ENCODE data around the gene CD69. TPM values are rescaled to one million over a fixed set of nuclear protein-coding genes. Genes with fewer than 3 reads are reported as not detected.

Gene CD69
- 1 to 10 TPM; 3.9 to 6.0 (median 4.9) TPM for polyA plus RNA-seq (ENCODE audit: insufficient read depth in 1 of 5, insufficient read length in 5 of 5, low replicate concordance in 1 of 5)
- long read RNA-seq, donor 1: 0 reads
- long read RNA-seq, donor 2, partial matches to known transcripts: 0 of 2 reads
- long read RNA-seq, donor 2, other reads (novel, unspliced or antisense): 0 of 2 reads
- long read RNA-seq, donor 3, partial matches to known transcripts: 0 of 1 reads
- long read RNA-seq, donor 3, other reads (novel, unspliced or antisense): 0 of 1 reads
- long read RNA-seq, donor 4: 0 reads
- long read RNA-seq, donor 5, partial matches to known transcripts: 0 of 1 reads
- long read RNA-seq, donor 5, other reads (novel, unspliced or antisense): 0 of 1 reads
- long read RNA-seq, donor 6, partial matches to known transcripts: 0 of 1 reads
- long read RNA-seq, donor 6, other reads (novel, unspliced or antisense): 0 of 1 reads
- long read RNA-seq, donor 7, partial matches to known transcripts: 0 of 1 reads
- long read RNA-seq, donor 7, other reads (novel, unspliced or antisense): 0 of 1 reads
- long read RNA-seq, donor 8, partial matches to known transcripts: 0 of 1 reads
- long read RNA-seq, donor 8, other reads (novel, unspliced or antisense): 0 of 1 reads

DNA sequence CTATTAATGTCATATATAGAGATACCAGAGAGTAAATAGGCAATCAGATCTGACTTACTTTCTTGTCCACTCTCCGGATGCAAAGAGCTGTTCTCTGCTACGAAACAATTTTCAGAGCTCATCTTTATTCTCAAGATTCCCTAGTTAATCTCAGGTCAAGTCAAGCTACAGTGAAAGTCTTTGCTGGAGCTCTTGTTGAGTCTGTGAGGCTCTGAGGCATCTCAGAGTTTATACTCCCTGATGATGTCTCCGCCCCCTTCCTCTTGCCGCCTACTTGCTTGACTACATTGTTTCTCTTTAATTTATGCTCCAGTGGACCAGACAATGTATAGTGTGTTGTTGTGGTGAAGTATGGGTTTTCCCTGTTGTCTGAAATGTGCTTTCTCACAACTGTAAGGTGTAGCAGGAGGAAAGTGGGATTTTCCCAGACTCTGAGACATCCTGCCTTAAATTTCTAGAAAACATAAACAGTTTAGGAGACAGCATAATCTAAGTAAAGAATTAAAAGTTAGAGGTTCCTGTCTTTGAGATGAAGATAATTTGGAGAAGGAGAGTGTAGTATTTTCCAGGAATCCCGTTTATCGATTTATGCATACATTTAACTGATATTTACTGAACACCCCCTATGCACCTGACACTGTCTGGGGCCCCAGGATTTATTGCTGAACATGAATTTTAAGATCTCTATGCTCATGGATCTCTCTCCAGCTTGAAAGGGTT lies at the start of gene CD69:
CD69 (minus strand) TSS at position 203 of the 720 bp plus-strand sequence; CDS start at position 122, 81 bp downstream.
- no peak for DNase-seq

DNA sequence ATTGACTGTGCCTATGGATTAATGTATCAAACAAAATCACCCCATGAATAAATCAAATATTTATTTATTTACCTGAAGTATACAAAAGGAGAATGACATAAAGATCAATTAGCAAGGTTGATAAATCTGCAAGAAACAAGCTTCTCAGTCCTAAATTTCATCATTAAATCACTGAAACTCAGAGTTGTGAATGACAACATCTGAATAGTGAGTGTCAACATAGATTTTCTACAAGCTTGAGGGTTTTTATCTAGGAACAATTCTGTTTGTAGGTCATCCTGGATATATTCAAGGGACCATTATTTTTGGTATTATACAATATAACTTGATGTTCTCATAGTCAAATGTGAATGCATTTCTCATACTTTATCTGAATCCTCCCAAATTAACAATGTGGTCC lies 49.2 kb upstream of the CD69 start:
- no peak for DNase-seq

DNA sequence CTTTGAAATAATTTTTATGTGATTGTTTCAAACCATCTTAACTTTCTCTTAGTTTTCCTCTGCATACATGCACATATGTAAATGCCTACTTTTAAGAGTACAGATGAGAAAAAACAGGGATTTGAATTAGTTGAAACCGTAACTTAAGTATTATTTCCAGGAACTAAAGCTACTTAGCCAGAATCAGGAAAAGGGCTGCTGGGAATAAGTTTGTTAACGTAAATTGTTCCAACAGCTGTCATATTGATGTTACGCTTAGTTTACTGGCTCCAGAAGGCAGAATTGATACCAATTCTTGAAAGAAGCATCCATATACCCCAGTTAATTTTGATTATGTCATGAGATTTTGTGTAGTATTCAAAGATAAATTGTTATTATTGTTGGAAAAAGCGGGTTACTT lies 48.6 kb upstream of the CD69 start:
- no peak for DNase-seq

DNA sequence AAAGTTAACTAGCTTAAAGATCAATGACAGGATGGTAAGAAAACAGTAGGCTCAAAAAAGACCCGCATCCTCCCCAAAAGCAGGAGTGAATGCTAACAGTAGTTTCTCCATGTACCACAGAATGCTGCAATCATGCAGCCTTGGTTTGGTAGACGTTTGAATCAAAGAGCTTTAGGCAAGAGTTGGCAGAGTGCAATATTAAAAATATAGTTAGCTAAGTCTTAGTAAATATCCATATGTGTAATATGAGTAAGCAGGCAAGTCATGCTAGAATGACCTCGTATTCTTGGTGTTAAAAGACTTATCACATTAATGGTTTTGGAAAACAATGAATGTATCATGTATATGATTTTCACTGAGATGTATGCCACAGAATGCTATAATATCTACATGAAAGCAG lies 47.8 kb upstream of the CD69 start:
- no peak for DNase-seq

DNA sequence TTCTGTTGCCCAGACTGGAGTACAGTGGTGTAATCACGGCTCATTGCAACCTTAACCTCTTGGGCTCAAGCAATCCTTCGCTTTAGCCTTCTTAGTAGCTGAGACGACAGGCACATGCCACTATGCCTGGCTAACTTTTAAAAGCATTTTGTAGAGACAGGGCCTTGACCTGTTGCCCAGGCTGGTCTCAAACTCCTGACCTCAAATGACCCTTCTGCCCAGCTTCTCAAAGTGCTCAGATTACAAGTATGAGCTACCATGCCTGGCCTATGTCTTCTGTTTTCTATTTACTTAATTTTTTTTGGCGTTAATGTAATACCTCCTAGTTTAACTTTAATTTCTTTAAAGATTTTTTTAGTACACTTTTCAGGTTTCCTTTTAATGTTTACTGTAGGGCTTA lies 46.0 kb upstream of the CD69 start:
- no peak for DNase-seq

DNA sequence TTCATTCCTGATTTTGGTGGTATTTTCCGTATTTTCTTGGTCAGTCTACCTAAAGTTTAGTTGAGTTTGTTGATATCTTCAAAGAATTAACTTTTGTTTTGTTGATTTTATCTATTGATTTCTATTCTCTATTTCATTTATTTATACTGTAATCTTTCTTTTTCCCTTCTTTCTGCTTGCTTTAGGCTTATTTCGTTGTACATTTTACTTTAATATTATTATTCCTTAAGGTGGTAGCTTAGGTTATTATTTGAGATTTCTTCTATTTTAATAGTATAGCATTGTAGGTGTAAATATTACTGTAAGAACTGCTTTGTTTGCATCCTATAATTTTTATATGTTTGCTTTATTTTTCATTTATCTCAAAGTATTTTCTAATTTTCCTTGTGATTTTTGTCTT lies 45.2 kb upstream of the CD69 start:
- DNase-seq: no peak

DNA sequence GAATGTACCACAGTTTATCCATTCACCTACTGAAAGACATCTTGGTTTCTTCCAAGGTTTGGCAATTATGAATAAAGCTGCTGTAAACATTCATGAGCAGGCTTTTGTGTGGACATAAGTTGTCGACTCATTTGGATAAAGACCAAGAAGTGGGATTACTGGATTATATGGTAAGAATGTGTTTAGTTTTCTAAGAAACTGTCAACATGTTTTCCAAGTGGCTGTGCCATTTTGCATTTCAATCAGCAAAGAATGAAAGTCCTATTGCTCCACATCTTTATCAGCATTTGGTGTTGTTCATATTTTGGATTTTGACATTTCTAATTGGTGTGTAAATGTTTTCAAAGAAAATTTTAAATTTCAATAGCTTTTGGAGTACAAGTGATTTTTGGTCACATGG lies 39.3 kb upstream of the CD69 start:
- no peak for DNase-seq

DNA sequence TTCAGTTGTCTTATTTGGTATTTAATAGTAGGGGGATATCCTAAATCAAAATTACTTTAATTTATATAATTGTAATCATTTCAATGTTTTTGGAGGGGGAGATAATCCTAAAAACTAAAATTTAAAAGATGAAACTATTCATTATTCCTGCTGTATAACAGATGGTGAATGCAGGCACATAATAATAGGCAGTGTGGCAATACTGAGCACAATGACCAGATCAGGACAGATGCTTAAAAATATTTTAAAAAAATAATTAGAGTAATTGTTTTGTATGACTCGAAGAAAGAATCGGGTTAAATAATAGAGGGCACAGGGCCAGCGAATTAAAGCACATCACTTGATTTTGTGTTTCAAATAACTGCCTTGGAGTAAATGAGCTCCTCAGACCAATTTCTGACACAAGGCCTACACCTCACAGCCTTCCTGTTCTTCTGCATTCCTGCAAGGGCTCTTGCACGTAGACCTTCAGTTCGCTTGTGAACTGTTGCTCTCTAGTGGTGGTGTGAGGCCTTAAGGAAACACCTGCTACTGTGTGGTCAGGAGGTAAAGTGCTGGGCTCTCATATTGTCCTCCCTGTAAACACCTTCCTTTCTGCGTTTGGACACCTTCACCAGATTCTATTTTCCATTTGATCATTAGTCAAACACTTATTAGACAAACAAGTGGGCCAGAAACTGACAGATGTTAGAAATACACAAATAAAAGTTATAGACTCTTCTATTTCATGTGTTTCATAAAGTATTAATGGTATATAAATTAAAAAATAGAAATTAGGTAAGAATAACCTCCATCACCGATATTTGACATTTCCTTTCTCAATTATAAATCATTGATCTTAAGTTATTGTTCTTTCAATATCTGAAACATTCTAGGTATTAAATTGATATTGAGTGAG lies 37.3 kb upstream of the CD69 start:
- peak; percentile 52 to 56 for DNase-seq

DNA sequence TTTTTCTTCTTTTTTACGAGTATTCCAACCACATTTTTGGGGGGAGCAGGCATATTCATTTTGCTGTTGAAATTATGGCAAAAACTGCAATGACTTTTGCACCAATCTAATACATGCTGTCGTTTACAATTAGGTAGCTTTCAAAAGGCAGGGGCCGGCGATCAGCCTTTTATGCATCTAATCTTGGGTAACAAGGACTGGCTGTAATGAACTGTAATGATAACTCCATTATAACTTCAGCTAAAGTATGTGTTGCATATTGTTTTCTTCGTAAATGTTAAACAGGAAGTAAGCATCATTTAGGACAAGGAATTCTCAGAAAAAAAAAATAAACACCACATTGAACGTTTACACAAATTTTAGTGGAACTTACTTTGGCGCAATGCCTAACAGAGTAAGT lies 36.3 kb upstream of the CD69 start:
- DNase-seq: peak in 1 of 2 donors; percentile 17

DNA sequence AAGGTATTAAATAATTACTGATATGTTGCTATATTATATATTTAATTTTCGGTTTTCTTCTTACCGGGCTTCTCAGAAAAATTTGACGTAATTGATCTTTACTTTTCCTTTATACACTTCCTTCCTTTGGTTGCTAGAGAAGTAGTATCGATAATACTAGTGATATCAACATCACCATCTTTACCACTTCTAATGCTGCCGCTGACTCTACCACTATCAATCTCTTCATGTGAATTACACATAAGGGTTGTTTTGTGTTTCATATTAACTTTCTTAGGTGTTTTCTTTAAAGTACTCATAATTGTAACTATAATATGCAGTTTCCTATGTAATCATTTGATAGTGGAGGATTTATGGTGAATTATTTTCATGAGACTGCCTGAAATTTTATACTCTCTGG lies 35.6 kb upstream of the CD69 start:
- no peak for DNase-seq

DNA sequence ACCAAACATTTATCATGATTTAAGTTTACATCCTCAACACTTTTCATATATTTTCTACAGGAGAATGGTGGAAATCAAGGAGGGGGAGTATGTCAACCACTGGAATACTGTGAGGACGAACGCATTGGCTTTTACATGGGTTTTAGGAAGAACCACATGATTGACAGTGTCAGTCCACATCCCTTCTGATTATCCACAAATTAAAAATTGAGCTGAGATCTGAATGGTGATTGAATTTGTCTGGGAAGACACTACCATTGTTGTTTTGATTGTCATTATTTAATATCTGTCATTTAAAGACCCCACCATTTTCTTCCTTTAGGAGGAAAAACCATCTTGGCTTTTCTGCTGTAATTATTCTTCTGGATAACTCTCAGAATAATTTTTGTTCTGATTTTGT lies 35.2 kb upstream of the CD69 start:
- no peak for DNase-seq

DNA sequence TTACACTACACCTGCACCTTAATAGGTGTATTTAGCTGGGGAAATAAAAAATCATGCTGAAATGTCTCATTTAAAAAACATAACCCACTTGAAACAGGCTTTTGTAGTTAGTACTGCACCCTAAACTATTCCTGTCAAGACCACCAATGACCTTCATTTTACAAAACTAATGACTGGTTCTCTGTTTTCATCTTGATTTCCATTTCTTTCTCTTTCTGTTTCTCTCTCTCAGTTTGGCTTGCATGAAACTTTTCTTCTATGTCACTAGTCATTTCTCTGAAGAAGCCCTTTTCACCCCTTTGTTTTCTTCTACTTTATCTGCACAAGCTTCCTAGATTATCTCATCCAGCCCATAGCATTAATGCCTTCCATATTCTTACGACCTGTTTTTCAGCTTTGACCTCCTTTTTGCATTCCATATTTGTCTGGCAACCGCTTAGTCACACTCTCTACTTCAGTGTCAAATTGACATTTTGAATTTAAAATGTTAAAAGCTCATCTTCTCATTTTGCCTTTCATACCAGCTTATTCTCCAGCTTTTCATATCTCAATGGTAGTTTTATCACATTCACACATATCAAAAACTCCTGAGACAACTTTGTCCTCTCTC lies 33.9 kb upstream of the CD69 start:
- no peak for DNase-seq

DNA sequence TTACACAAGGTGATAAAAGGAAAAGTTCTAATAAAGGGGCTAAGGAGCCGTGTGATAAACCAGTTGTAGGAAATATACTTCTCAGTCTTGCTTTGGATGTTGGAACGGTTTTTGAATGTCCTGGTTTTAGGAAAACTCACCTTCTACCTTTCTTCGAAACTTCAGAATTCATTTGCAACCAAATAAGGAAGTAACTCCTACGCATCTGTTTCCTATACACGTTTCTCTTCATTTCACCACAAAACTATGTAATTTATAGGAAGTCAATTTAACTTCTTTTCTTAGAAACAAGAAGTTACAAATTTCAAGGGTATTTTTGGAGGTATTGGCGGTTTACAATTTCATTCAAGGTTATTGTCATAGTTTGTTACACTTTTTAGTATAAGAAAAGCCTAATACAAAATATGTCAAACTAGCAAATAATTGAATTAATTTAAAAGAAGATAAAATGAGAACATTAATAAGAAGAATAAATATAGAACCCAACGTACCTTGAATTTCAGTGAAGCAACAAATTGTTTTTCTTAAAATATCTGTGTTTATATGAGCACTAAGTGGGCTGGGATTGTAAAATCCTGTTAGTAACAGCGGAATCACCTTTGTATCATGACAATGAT lies 33.2 kb upstream of the CD69 start:
- no peak for DNase-seq

DNA sequence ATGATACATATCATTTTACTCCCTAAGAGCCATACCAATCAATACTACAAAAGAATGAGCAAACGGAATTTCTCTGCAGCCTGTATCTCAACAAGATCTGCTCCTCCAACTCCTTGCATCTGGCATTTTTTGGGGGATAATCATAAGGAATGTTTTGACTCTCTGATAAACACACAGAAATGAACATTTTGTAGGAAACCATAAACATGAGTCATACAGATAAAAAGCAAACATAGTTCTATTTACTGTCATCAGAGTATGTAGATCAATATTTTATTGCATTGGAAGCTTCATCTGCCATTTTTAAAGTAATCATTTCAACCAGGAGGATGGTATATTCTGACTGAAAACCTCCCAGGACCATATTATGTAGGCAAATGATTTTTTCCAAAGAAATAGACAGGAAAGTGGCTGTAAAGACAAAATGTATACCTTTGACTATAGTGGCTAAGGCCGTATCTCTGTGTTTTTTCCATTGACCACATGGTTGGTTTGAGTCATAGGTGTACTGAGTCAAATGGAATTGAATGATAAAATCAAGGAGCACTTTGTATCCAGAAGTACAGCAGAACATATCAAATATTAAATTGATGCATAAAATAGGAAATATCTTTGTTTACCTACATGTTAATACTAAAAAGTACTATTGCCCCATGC lies 32.4 kb upstream of the CD69 start:
- DNase-seq: no peak

DNA sequence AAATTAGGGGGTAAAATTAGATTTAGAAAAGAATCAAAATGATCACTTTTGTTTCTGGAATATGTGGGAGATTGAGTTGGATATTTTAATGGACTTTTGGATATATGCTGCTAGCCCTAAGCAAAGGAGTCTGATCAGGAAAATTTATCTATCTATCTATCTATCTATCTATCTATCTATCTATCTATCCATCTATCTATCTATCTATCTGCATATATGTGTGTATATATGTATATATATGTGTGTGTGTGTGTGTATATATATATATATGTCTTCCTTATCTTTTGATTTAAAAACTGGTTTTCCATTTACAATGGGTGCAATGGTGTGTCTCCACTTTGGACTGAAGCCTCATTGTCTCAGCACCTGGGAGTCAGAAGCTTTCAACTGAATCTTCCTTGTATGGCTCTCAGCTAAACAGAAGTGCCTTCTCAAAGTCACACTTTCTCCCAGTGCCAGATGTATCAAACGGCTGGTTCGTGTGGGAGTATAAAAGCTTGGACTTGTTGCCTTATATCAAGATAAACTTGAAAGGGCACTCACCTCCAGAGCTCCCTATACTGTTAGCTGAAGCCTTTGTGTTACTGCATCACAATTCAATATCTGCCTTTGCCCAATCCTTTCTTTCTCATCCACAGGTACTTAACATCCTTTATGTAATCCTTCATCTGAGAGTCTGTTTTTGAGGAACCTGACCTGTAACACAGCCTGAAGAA lies 31.6 kb upstream of the CD69 start:
- no peak for DNase-seq

DNA sequence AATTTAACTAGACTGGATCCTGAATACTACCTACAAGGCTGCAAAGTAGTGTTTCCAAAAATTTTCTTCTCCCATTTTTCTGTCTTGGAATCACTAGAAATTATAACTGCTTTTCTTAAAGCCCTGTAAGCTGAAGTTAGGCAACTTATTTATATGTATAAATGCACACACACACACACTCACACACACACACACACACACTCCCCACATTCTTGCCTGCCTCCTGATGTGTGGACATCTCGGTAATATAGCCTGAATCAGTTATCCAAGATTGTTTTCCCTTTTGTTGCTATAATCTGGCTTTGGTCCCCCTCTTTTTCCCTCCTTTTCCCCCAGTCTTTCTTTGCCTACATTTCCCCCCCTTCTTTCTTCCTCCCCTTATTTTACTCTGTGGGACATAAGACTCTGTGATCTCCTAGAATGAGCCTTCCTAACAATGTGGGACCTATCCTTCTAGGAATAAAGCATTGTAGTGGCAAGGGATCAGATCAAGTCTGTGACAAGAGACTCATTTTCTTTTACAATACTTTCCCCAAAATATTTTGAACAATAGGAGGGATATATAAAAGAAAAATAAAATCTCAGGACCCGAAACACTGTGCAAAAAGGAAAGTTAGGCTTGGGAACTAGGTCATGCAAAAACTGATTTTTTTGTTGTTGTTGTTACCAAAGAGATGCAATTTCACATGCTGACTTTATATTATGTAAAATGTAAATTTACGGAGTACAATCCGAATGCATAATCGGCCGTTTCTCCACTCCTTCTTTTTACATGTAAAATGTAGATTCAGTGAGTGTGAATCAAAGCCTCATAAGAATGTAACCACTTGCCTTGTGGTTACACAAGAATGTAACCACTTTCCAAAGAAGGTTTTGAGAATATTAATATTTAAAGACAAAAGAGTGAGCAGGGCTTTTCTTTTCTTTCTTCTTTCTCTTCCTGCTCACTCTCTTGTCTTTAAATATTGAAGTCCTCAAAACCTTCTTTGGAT lies 26.3 kb upstream of the CD69 start:
- DNase-seq: no peak

DNA sequence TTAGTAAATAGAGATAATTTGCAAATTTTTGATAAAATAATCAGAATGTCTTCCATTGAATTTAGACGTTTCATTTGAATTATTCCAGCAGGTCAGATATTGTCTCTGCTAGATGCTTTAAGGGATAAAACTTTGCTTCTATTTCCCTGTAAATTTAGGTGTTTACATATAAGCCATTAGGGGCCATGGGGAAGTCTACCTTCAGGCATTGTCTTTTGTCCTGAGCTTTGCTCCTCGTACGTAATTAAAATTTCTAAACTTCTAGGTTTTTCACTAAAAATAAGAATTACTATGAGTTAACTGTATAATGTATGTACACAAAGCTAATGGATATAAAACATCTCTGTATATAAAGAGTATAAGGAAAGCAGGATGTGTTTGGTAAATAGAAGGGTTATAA lies 24.1 kb upstream of the CD69 start:
- DNase-seq: no peak

DNA sequence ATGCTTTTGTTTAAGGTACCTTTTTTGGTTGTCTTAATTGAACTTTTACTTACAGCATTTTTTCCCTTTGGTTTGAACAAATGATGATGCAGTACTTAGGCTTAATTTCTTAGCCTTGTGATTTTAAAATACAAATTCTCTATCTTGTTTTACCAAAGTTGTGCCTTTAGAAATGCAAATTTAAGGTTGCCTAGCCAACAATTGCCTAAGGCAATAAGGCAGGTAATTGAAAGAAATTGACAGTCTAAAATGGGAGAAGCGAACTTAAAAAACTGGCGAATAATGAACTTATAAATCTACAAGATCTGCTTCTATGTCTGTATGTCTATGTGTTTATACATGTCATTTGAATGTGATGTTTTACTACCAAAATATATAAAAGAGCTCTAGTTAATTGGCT lies 23.6 kb upstream of the CD69 start:
- DNase-seq: no peak

Measured in right lung (tissue), 10 donors.